ENCODE results near the gene FRS2. TPM values are rescaled to one million over a fixed set of nuclear protein-coding genes. Genes with fewer than 3 reads are reported as not detected.

FRS2 gene
- total and polyA plus RNA-seq, 2 donors from 2014 or later: 4.6 to 31.4 TPM

DNA sequence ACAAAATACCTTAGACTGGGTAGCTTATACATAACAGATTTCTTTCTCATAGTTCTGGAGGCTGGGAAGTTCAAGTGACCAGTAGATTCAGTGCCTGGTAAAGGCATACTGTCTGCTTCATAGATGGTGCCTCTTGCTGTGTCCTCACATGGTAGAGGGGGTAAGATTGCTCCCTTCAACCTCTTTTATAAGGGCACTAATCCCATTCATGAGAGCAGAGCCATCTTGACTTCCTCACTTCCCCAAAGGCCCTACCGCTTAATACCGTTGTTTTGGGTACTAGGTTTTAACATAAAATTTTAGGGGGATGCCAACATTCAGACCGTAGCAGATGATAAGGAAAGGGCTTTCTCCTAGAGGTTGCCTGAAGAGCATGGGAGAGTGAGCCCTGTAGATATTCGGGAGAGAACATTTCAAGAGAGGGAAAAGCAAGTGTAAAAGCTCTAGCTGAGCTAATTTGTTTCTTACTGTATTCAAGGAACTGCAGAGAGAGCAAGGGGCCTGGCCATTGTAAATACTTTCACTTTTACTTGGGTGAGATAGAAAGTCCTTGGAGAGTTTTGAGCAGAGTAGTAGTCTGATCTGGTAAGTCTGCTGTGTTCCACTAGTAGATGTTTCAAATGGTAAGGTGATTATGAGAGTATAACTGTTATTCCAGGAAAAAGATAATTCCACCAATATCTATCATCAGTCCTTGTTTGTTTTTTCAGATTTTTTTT, 27.3 kb downstream of the FRS2 start:
- DNase-seq (no peak), FAIRE-seq (no peak)
- Histone ChIP-seq H3K4me3 (ENCODE audit: low read length in 3 of 3) (no peak overlapping the region), H3K4me1 (ENCODE audit: control insufficient read depth in 2 of 3, insufficient read depth in 2 of 3, low read depth in 1 of 3, low read length in 3 of 3) (peaks cover 0 to 7% (median 6%) of the 10 kb centered on the region in 3 donors), H3K27ac (ENCODE audit: low read depth in 2 of 2, low read length in 2 of 2) (no peak overlapping the region), H3K9me3 (ENCODE audit: control insufficient read depth in 2 of 3, insufficient read depth in 1 of 3, low read length in 3 of 3) (no peaks in the 10 kb centered on the region), H3K9ac (ENCODE audit: low read length in 3 of 3) (no peak overlapping the region), H3K36me3 (ENCODE audit: control insufficient read depth in 2 of 3, insufficient read depth in 3 of 3, low read length in 3 of 3) (no peaks in the 10 kb centered on the region), H3K27me3 (ENCODE audit: control insufficient read depth, insufficient read depth, low read length) (no peaks in the 10 kb centered on the region)
- TF ChIP-seq, protein P1, sequence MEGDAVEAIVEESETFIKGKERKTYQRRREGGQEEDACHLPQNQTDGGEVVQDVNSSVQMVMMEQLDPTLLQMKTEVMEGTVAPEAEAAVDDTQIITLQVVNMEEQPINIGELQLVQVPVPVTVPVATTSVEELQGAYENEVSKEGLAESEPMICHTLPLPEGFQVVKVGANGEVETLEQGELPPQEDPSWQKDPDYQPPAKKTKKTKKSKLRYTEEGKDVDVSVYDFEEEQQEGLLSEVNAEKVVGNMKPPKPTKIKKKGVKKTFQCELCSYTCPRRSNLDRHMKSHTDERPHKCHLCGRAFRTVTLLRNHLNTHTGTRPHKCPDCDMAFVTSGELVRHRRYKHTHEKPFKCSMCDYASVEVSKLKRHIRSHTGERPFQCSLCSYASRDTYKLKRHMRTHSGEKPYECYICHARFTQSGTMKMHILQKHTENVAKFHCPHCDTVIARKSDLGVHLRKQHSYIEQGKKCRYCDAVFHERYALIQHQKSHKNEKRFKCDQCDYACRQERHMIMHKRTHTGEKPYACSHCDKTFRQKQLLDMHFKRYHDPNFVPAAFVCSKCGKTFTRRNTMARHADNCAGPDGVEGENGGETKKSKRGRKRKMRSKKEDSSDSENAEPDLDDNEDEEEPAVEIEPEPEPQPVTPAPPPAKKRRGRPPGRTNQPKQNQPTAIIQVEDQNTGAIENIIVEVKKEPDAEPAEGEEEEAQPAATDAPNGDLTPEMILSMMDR (IDR thresholded peaks at IDR 0.05; ENCODE audit: borderline replicate concordance, extremely low read depth, insufficient read depth): no peak
- intact Hi-C loops (cut with DNase I): no loop called here

DNA sequence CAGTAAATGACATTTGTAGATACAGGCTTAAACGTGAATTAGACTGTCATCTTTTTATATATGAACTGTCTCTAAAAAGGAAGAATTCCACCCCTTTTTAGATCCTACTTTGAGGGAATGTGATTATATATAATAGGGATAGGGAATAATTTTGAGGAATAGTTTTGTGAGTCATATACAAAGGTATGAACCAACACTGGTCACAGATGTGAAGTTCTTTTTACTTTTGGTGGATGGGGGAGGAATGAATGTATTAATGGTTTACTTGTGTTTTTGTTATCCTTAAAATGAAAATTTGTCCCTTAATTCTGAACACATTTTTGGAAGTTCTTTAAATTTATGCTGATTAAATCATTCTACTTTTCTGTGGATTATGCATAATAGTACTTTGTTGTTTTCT, 30.4 kb downstream of the FRS2 start:
- DNase-seq (no peak), FAIRE-seq (no peak)
- intact Hi-C loops (cut with DNase I): no loop called here

DNA sequence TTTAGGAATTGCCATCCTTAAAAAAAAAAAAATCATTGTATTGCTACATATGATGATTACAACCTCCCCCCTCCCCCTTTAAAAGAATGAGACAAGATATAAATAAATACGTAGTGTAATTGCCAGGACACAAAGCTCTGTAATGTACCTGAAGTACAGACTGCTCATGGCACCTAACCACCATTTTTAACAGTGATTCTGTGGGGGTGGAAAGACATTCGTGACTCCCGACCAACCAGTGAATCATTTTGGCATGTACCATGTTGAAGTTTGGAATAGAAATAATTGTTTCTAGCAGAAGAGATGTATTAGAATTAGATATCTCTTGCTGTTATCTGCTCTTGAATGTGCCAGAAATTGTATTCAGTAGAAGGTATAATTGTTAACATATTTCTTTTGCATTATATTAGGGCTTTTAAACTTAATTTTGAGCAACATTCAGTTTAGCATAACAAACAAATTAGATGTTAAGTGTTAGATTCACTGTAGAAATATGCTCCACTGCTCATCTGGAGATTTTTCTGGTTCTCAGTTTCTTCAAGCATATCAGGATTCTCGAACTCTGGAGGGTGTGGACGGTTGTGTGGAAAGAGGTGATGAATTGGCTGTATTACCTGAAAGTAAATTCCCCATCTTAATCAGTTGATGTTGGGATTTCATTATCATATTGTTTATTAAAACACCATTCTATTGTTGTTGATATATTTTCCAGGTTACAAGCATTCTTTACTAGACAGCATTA, 31.1 kb downstream of the FRS2 start:
- intact Hi-C loops (cut with DNase I): no loop called here
- H3K9ac ChIP-seq (ENCODE audit: low read length in 3 of 3): no peak overlapping the region
- H3K4me1 ChIP-seq (ENCODE audit: control insufficient read depth in 2 of 3, insufficient read depth in 2 of 3, low read depth in 1 of 3, low read length in 3 of 3): peaks cover 0 to 7% (median 6%) of the 10 kb centered on the region in 3 donors

More for the DNA sequence above, 30.4 kb downstream of the FRS2 start:
- TF ChIP-seq, protein P1 (IDR thresholded peaks at IDR 0.05; ENCODE audit: borderline replicate concordance, extremely low read depth, insufficient read depth): no peak
- Histone ChIP-seq H3K9me3 (ENCODE audit: control insufficient read depth in 2 of 3, insufficient read depth in 1 of 3, low read length in 3 of 3) (no peaks in the 10 kb centered on the region), H3K36me3 (ENCODE audit: control insufficient read depth in 2 of 3, insufficient read depth in 3 of 3, low read length in 3 of 3) (no peaks in the 10 kb centered on the region), H3K27ac (ENCODE audit: low read depth in 2 of 2, low read length in 2 of 2) (no peak overlapping the region), H3K4me3 (ENCODE audit: low read length in 3 of 3) (no peak overlapping the region), H3K27me3 (ENCODE audit: control insufficient read depth, insufficient read depth, low read length) (no peaks in the 10 kb centered on the region), H3K4me1 (ENCODE audit: control insufficient read depth in 2 of 3, insufficient read depth in 2 of 3, low read depth in 1 of 3, low read length in 3 of 3) (peaks cover 0 to 7% (median 6%) of the 10 kb centered on the region in 3 donors), H3K9ac (ENCODE audit: low read length in 3 of 3) (no peak overlapping the region)

More for the DNA sequence above, 31.1 kb downstream of the FRS2 start:
- no peaks in the 10 kb centered on the region for H3K27me3 ChIP-seq (ENCODE audit: control insufficient read depth, insufficient read depth, low read length)
- no peak overlapping the region for H3K4me3 ChIP-seq (ENCODE audit: low read length in 3 of 3)
- no peak for DNase-seq
- no peaks in the 10 kb centered on the region for H3K36me3 ChIP-seq (ENCODE audit: control insufficient read depth in 2 of 3, insufficient read depth in 3 of 3, low read length in 3 of 3)
- TF ChIP-seq, protein P1 (IDR thresholded peaks at IDR 0.05; ENCODE audit: borderline replicate concordance, extremely low read depth, insufficient read depth): no peak
- no peaks in the 10 kb centered on the region for H3K9me3 ChIP-seq (ENCODE audit: control insufficient read depth in 2 of 3, insufficient read depth in 1 of 3, low read length in 3 of 3)
- no peak for FAIRE-seq
- no peak overlapping the region for H3K27ac ChIP-seq (ENCODE audit: low read depth in 2 of 2, low read length in 2 of 2)

All from kidney (tissue), 14 donors.